WTC11 (cell line): ENCODE data around the gene ACSBG1. TPM values are rescaled to one million over a fixed set of nuclear protein-coding genes. Genes with fewer than 3 reads are reported as not detected.

ENCODE experiments used
- ATAC-seq: fragments of 200-7000 bp; cut with Tn5 transposase; 2 replicates; pipeline ENCODE4 v1.10.0; 2021; ENCODE audit warnings: mild to moderate bottlenecking, moderate library complexity
- CTCF ChIA-PET: fragments of 300-600 bp; sonication (Branson Sonifier 250); formaldehyde crosslinking; loops from one replicate; lab custom pipeline; 2021; ENCODE audit warnings: antibody characterized with exemption; lab: Charles Lee
- POLR2A ChIA-PET: fragments of 350-600 bp; sonication (Branson Sonifier 250); formaldehyde crosslinking; loops from one replicate; lab custom pipeline; 2021; ENCODE audit warnings: antibody characterized with exemption; lab: Charles Lee
- DNase-seq: peaks from one replicate; pipeline ENCODE4 v3.0.0; 2021; ENCODE audit warnings: low spot score
- H3K27ac Mint-ChIP-seq: 2 replicates; pipeline ENCODE4 v1.8.0; 2021; ENCODE audit warnings: mixed read lengths
- H3K27me3 Mint-ChIP-seq: 2 replicates; pipeline ENCODE4 v1.8.0; 2021; ENCODE audit warnings: low read depth, mild to moderate bottlenecking, moderate library complexity, mixed read lengths
- H3K36me3 Mint-ChIP-seq: 2 replicates; pipeline ENCODE4 v1.8.0; 2021; ENCODE audit warnings: mixed read lengths
- H3K4me1 Mint-ChIP-seq: 2 replicates; pipeline ENCODE4 v1.8.0; 2022; ENCODE audit warnings: mixed read lengths
- H3K4me3 Mint-ChIP-seq: 2 replicates; pipeline ENCODE4 v1.8.0; 2021; ENCODE audit warnings: mild to moderate bottlenecking, moderate library complexity, mixed read lengths
- H3K9me3 Mint-ChIP-seq: 2 replicates; pipeline ENCODE4 v1.8.0; 2021; ENCODE audit warnings: mixed read lengths
- AFF4 ChIP-seq: sonication (generic); formaldehyde crosslinking; IDR thresholded peaks from 2 replicates; pipeline ENCODE4 v1.8.1; 2023; ENCODE audit warnings: mild to moderate bottlenecking, missing genetic modification reagents, borderline replicate concordance
- ATF3 ChIP-seq: sonication (generic); formaldehyde crosslinking; conservative IDR thresholded peaks from 2 replicates; pipeline ENCODE4 v1.8.1; 2022; ENCODE audit warnings: mild to moderate bottlenecking, missing genetic modification reagents
- EMX1 ChIP-seq: fragments of 250-450 bp; sonication (Bioruptor Pico); IDR thresholded peaks from 2 replicates; pipeline ENCODE4 v1.8.0; 2021; ENCODE audit warnings: mild to moderate bottlenecking
- ESRRA ChIP-seq: sonication (generic); formaldehyde crosslinking; IDR thresholded peaks from 2 replicates; pipeline ENCODE4 v1.8.1; 2022; ENCODE audit warnings: mild to moderate bottlenecking, missing genetic modification reagents, borderline replicate concordance
- GABPB1 ChIP-seq: sonication (generic); formaldehyde crosslinking; IDR thresholded peaks from 2 replicates; pipeline ENCODE4 v1.8.1; 2023; ENCODE audit warnings: mild to moderate bottlenecking, missing genetic modification reagents
- MAX ChIP-seq: sonication (generic); formaldehyde crosslinking; IDR thresholded peaks from 2 replicates; pipeline ENCODE4 v1.8.0; 2022; ENCODE audit warnings: mild to moderate bottlenecking, missing genetic modification reagents
- NFYB ChIP-seq: sonication (generic); formaldehyde crosslinking; conservative IDR thresholded peaks from 2 replicates; pipeline ENCODE4 v1.8.0; 2022; ENCODE audit warnings: low read depth, missing genetic modification reagents
- NR1H2 ChIP-seq: sonication (generic); formaldehyde crosslinking; IDR thresholded peaks from 2 replicates; pipeline ENCODE4 v1.9.0; 2021; ENCODE audit warnings: mild to moderate bottlenecking, moderate library complexity, missing genetic modification reagents
- NR3C1 ChIP-seq: sonication (generic); formaldehyde crosslinking; conservative IDR thresholded peaks from 2 replicates; pipeline ENCODE4 v1.8.1; 2023; ENCODE audit warnings: low read depth, mild to moderate bottlenecking, missing genetic modification reagents
- PRDM15 ChIP-seq: sonication (generic); formaldehyde crosslinking; IDR thresholded peaks from 2 replicates; pipeline ENCODE4 v1.8.0; 2022; ENCODE audit warnings: missing genetic modification reagents
- PREB ChIP-seq: sonication (generic); formaldehyde crosslinking; IDR thresholded peaks from 2 replicates; pipeline ENCODE4 v1.8.1; 2022; ENCODE audit warnings: mild to moderate bottlenecking, missing genetic modification reagents, moderate library complexity, borderline replicate concordance
- RORB ChIP-seq: fragments of 250-450 bp; sonication (Bioruptor Pico); IDR thresholded peaks from 2 replicates; pipeline ENCODE4 v1.9.0; 2021; ENCODE audit warnings: mild to moderate bottlenecking
- SMAD4 ChIP-seq: sonication (generic); formaldehyde crosslinking; IDR thresholded peaks from 2 replicates; pipeline ENCODE4 v1.8.0; 2022; ENCODE audit warnings: mild to moderate bottlenecking, missing genetic modification reagents
- TEAD1 ChIP-seq: sonication (generic); formaldehyde crosslinking; IDR thresholded peaks from 2 replicates; pipeline ENCODE4 v1.8.0; 2022; ENCODE audit warnings: mild to moderate bottlenecking, missing genetic modification reagents
- ZNF121 ChIP-seq: sonication (generic); formaldehyde crosslinking; IDR thresholded peaks from 2 replicates; pipeline ENCODE4 v1.8.0; 2023; ENCODE audit warnings: missing genetic modification reagents
- ZNF219 ChIP-seq: sonication (generic); formaldehyde crosslinking; IDR thresholded peaks from 2 replicates; pipeline ENCODE4 v1.8.0; 2023; ENCODE audit warnings: missing genetic modification reagents, mild to moderate bottlenecking, borderline replicate concordance
- ZNF232 ChIP-seq: sonication (generic); formaldehyde crosslinking; IDR thresholded peaks from 2 replicates; pipeline ENCODE4 v1.8.0; 2022; ENCODE audit warnings: mild to moderate bottlenecking, missing genetic modification reagents
- ZNF263 ChIP-seq: sonication (generic); formaldehyde crosslinking; IDR thresholded peaks from 2 replicates; pipeline ENCODE4 v1.8.1; 2022; ENCODE audit warnings: low read depth, mild to moderate bottlenecking, moderate library complexity, missing genetic modification reagents
- ZNF396 ChIP-seq: fragments of 250-450 bp; sonication (Bioruptor Pico); IDR thresholded peaks from 2 replicates; pipeline ENCODE4 v1.8.0; 2021; ENCODE audit warnings: mild to moderate bottlenecking, moderate library complexity, borderline replicate concordance
- ZNF416 ChIP-seq: fragments of 250-450 bp; sonication (Bioruptor Pico); IDR thresholded peaks from 2 replicates; pipeline ENCODE4 v1.9.0; 2021; ENCODE audit warnings: mild to moderate bottlenecking, inconsistent platforms
- ZNF532 ChIP-seq: fragments of 250-450 bp; sonication (Bioruptor Pico); IDR thresholded peaks from 2 replicates; pipeline ENCODE4 v1.9.0; 2021; ENCODE audit warnings: mild to moderate bottlenecking, borderline replicate concordance
- total RNA-seq: library from RNA; stranded (reverse); gene quantifications from 3 replicates; pipeline ENCODE4 v1.2.3, GENCODE V29; 2021

The ACSBG1 gene
- total RNA-seq, 1 experiment from 2014 or later, result 5.8 TPM

- ChIA-PET CTCF (interaction anchor here (0.6 to 3.9 kb wide), 9 partner anchors 18 to 106 kb away, joined by 3 to 45 read pairs (median 4); partner anchors contain the start of genes CIB2 and SKIC8), POLR2A (no interaction called here)
- no peaks in the 10 kb centered on the region for H3K4me1 Mint-ChIP-seq
- H3K27ac Mint-ChIP-seq, result no peak overlapping the region
- H3K36me3 Mint-ChIP-seq, result no peaks in the 10 kb centered on the region
- peaks cover 15% of the 10 kb centered on the region for H3K9me3 Mint-ChIP-seq
- no peaks in the 10 kb centered on the region for H3K27me3 Mint-ChIP-seq
- ATAC-seq, result no peak
- no peak for DNase-seq
- H3K4me3 Mint-ChIP-seq, result no peak overlapping the region
- TF ChIP-seq NR1H2 (CRISPR knock-in tag) (no peak), ESRRA (no peak), RORB (CRISPR knock-in tag) (no peak), ZNF121 (CRISPR knock-in tag) (no peak), ZNF416 (no peak), ZNF532 (CRISPR knock-in tag) (no peak), NFYB (no peak), TEAD1 (CRISPR knock-in tag) (no peak), GABPB1 (CRISPR knock-in tag) (no peak), PRDM15 (CRISPR knock-in tag) (no peak), EMX1 (no peak), SMAD4 (no peak), ZNF219 (no peak), NR3C1 (no peak), ZNF232 (CRISPR knock-in tag) (no peak), ZNF396 (CRISPR knock-in tag) (no peak), ZNF263 (CRISPR knock-in tag) (no peak)
Observed at GRCh38 chr15:78193731-78194567, 40.4 kb downstream of the ACSBG1 start.

GRCh38 chr15:78192826-78193594, 41.4 kb downstream of the ACSBG1 start:
- Mint-ChIP-seq H3K9me3 (peaks cover 15% of the 10 kb centered on the region), H3K4me1 (no peaks in the 10 kb centered on the region), H3K36me3 (no peaks in the 10 kb centered on the region)
- no peak for DNase-seq
- no peak for ATAC-seq
- ChIA-PET POLR2A (no interaction called here), CTCF (interaction anchor here (0.6 to 3.9 kb wide), 5 partner anchors 19 to 85 kb away, joined by 3 to 45 read pairs (median 4); partner anchors contain the start of gene CIB2)
- TF ChIP-seq MAX (CRISPR knock-in tag), result no peak
- no peak for TF ChIP-seq PREB (CRISPR knock-in tag)
- no peak for TF ChIP-seq ATF3 (CRISPR knock-in tag)
- TF ChIP-seq AFF4, result no peak
- TF ChIP-seq, all 79 proteins: peak for 0
- Mint-ChIP-seq H3K4me3 (no peak overlapping the region), H3K27ac (no peak overlapping the region), H3K27me3 (no peaks in the 10 kb centered on the region)
